Measurements from ENCODE around the gene FEV. TPM values are rescaled to one million over a fixed set of nuclear protein-coding genes. Genes with fewer than 3 reads are reported as not detected.

FEV gene
- total RNA-seq (1 to 10 TPM in 2 of 6 donors, under 1 TPM in 4; 0.35 to 3.1 (median 0.72) TPM), polyA plus RNA-seq (10 to 100 TPM in 1 of 2 donors, 1 to 10 TPM in 1; 3.9 to 32.6 TPM)

GRCh38 chr2:218985021-218985324, at the start of gene FEV:
Gene FEV (minus strand): TSS chr2:218985184. CDS start chr2:218985075, 109 bp downstream.
- intact Hi-C loops (cut with DNase I): no loop called here
- H3K27me3 ChIP-seq: peaks cover 0 to 55% (median 15%) of the 10 kb centered on the region in 4 donors
- no peak for ATAC-seq
- FAIRE-seq: no peak
- no peaks in the 10 kb centered on the region for H3K9me3 ChIP-seq
- DNase-seq: peak in 3 of 6 donors; percentile 18 to 80 (median 57)
- H3K4me3 ChIP-seq: peak within 1 kb of the TSS in 1 of 4 donors; percentile 25
- H3K36me3 ChIP-seq: no peaks in the 10 kb centered on the region
- no peak for TF ChIP-seq CTCF (IDR thresholded peaks at IDR 0.05)
- 1 to 2% methylated on average over 16 to 32 of the region's 32 CpGs for WGBS, 2 donors
- peaks cover 5 to 16% (median 16%) of the 10 kb centered on the region in 3 donors for H3K4me1 ChIP-seq
- H3K27ac ChIP-seq: no peak within 1 kb of the TSS

- no peak for FAIRE-seq
- WGBS, 2 donors: 68 to 78% methylated on average over 23 of the region's 23 CpGs
- intact Hi-C loops (cut with DNase I): loop anchor here in 1 of 3 donors (10.0 kb wide), 1 partner anchor 273 kb away; the partner anchor contains the start of gene PTPRN
Observed at GRCh38 chr2:219032051-219032745, 47.2 kb upstream of the FEV start.

GRCh38 chr2:219031005-219031738, 46.2 kb upstream of the FEV start:
- Histone ChIP-seq H3K27ac (no peak overlapping the region), H3K27me3 (peaks cover 0 to 5% (median 0%) of the 10 kb centered on the region in 4 donors), H3K9me3 (no peaks in the 10 kb centered on the region), H3K36me3 (no peaks in the 10 kb centered on the region), H3K4me3 (no peak overlapping the region), H3K4me1 (no peaks in the 10 kb centered on the region)
- whole genome bisulfite sequencing, 2 donors: 58 to 63% methylated on average over 21 of the region's 21 CpGs
- intact Hi-C loops (cut with DNase I): loop anchor here in 1 of 3 donors (10.0 kb wide), 1 partner anchor 274 kb away; the partner anchor contains the start of gene PTPRN
- no peak for FAIRE-seq
- no peak for ATAC-seq
- no peak for TF ChIP-seq CTCF (IDR thresholded peaks at IDR 0.05)
- no peak for DNase-seq

More at GRCh38 chr2:219032051-219032745, 47.2 kb upstream of the FEV start:
- no peak overlapping the region for H3K27ac ChIP-seq
- TF ChIP-seq CTCF (IDR thresholded peaks at IDR 0.05): no peak
- DNase-seq (no peak), ATAC-seq (no peak)
- no peaks in the 10 kb centered on the region for H3K4me1 ChIP-seq
- no peaks in the 10 kb centered on the region for H3K9me3 ChIP-seq
- no peaks in the 10 kb centered on the region for H3K36me3 ChIP-seq
- H3K4me3 ChIP-seq: no peak overlapping the region
- peaks cover 0 to 5% (median 0%) of the 10 kb centered on the region in 4 donors for H3K27me3 ChIP-seq

- Histone ChIP-seq H3K36me3 (no peaks in the 10 kb centered on the region), H3K27ac (no peak overlapping the region), H3K4me3 (no peak overlapping the region), H3K9me3 (no peaks in the 10 kb centered on the region), H3K27me3 (peaks cover 0 to 5% (median 0%) of the 10 kb centered on the region in 4 donors), H3K4me1 (no peaks in the 10 kb centered on the region)
- TF ChIP-seq CTCF (IDR thresholded peaks at IDR 0.05): no peak
- ATAC-seq (peak in 1 of 4 donors; percentile 9), FAIRE-seq (no peak), DNase-seq (no peak)
- WGBS, 2 donors: 51 to 67% methylated on average over 15 to 16 of the region's 16 CpGs
- intact Hi-C loops (cut with DNase I): loop anchor here in 1 of 3 donors (10.0 kb wide), 1 partner anchor 274 kb away; the partner anchor contains the start of gene PTPRN
Observed at GRCh38 chr2:219030177-219030940, 45.4 kb upstream of the FEV start.
